Chondrocyte (in vitro differentiated cells): Measurements from ENCODE around the gene RAC2. TPM values are rescaled to one million over a fixed set of nuclear protein-coding genes. Genes with fewer than 3 reads are reported as not detected.
A peak's percentile ranks its signal among the peaks of the same experiment; 100 is the strongest.

Experiments
- DNase-seq: peaks from one replicate; pipeline ENCODE4 v3.0.0; 2021; ENCODE audit warnings: mixed read lengths, low spot score
- H3K27ac Mint-ChIP-seq: one replicate; pipeline ENCODE4 v1.8.0; 2021; ENCODE audit warnings: mild to moderate bottlenecking, moderate library complexity, mixed read lengths; ENCODE audit not compliant: unreplicated experiment
- H3K27me3 Mint-ChIP-seq: 2 replicates; pipeline ENCODE4 v1.8.0; 2021; ENCODE audit warnings: low read depth, mixed read lengths
- H3K36me3 Mint-ChIP-seq: 2 replicates; pipeline ENCODE4 v1.8.0; 2021; ENCODE audit warnings: low read depth, mixed read lengths
- H3K4me1 Mint-ChIP-seq: 2 replicates; pipeline ENCODE4 v1.8.0; 2021; ENCODE audit warnings: low read depth, mild to moderate bottlenecking, mixed read lengths
- H3K4me3 Mint-ChIP-seq: one replicate; pipeline ENCODE4 v1.8.0; 2021; ENCODE audit warnings: mild to moderate bottlenecking, moderate library complexity, mixed read lengths; ENCODE audit not compliant: unreplicated experiment
- H3K9me3 Mint-ChIP-seq: 2 replicates; pipeline ENCODE4 v1.8.0; 2021; ENCODE audit warnings: low read depth, mixed read lengths
- total RNA-seq: library from RNA; stranded (reverse); gene quantifications from 3 replicates; pipeline ENCODE4 v1.2.1, GENCODE V29; 2021
- TF ChIP-seq, protein P1 (sequence below): fragments of 200-600 bp; sonication (generic); IDR thresholded peaks from 2 replicates; pipeline ENCODE4 v1.5.0; 2021; ENCODE audit warnings: antibody characterized with exemption, mild to moderate bottlenecking, moderate library complexity

The RAC2 gene
- total RNA-seq, 1 donor from 2014 or later = 0.20 TPM

GRCh38 chr22:37183432-37184379 is 60.4 kb downstream of the RAC2 start:
- Mint-ChIP-seq H3K27me3 (no peaks in the 10 kb centered on the region), H3K9me3 (no peaks in the 10 kb centered on the region), H3K4me1 (peaks cover 29% of the 10 kb centered on the region), H3K27ac (peak overlapping the region; percentile 36), H3K36me3 (peaks cover 2% of the 10 kb centered on the region), H3K4me3 (no peak overlapping the region)
- peak; percentile 63 for DNase-seq
- TF ChIP-seq, protein P1, sequence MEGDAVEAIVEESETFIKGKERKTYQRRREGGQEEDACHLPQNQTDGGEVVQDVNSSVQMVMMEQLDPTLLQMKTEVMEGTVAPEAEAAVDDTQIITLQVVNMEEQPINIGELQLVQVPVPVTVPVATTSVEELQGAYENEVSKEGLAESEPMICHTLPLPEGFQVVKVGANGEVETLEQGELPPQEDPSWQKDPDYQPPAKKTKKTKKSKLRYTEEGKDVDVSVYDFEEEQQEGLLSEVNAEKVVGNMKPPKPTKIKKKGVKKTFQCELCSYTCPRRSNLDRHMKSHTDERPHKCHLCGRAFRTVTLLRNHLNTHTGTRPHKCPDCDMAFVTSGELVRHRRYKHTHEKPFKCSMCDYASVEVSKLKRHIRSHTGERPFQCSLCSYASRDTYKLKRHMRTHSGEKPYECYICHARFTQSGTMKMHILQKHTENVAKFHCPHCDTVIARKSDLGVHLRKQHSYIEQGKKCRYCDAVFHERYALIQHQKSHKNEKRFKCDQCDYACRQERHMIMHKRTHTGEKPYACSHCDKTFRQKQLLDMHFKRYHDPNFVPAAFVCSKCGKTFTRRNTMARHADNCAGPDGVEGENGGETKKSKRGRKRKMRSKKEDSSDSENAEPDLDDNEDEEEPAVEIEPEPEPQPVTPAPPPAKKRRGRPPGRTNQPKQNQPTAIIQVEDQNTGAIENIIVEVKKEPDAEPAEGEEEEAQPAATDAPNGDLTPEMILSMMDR = no peak

- H3K27me3 Mint-ChIP-seq = no peaks in the 10 kb centered on the region
- TF ChIP-seq, protein P1 = no peak
- H3K4me3 Mint-ChIP-seq = no peak overlapping the region
- peaks cover 29% of the 10 kb centered on the region for H3K4me1 Mint-ChIP-seq
- DNase-seq = peak; percentile 48
- no peak overlapping the region for H3K27ac Mint-ChIP-seq
- H3K9me3 Mint-ChIP-seq = no peaks in the 10 kb centered on the region
- H3K36me3 Mint-ChIP-seq = peaks cover 2% of the 10 kb centered on the region
Observed at GRCh38 chr22:37182949-37183245, 61.2 kb downstream of the RAC2 start.

DNA sequence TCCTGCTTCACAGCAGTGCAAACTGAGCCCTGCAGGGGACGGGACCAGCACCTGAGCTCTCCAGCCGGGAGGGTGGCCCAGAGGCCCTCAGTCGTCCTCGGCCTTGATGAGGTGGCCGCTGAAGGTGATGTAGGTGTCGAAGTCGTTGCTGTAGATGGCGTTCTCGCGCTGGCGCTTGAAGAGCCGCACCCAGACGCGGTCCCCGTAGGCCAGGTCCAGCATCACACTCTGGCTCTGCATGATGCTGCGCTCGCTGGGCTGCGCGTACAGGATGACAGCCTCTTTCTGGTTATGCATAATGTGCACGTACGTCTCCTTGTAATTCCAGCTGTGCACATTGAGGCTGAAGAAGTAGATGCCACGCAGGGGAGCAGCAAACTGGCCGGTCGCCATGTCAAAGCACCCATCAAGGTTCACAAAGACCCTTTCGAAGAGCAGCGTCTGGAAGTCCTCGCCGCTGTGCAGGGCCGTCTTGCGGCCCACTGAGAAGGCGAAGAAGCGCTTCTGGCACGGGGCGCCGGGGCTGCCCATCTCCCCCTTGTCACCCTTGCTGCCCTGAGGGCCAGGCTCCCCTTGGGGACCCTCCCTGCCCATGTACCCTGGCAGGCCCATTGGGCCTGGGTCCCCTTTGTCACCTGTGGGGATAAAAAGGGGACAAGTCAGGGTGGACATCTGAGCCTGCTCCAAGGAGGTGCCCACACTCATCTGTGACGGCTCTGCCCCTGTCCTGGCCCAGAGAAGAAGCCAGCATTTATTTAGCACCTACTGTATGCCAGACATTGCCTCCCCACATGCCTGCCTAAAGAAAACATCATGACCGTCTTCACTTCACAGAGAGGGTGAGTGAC is 61.7 kb downstream of the RAC2 start:
- Mint-ChIP-seq H3K27me3 (no peaks in the 10 kb centered on the region), H3K9me3 (no peaks in the 10 kb centered on the region), H3K4me1 (peaks cover 29% of the 10 kb centered on the region), H3K36me3 (peaks cover 2% of the 10 kb centered on the region), H3K27ac (no peak overlapping the region), H3K4me3 (no peak overlapping the region)
- TF ChIP-seq, protein P1 = no peak
- peak; percentile 72 for DNase-seq

DNA sequence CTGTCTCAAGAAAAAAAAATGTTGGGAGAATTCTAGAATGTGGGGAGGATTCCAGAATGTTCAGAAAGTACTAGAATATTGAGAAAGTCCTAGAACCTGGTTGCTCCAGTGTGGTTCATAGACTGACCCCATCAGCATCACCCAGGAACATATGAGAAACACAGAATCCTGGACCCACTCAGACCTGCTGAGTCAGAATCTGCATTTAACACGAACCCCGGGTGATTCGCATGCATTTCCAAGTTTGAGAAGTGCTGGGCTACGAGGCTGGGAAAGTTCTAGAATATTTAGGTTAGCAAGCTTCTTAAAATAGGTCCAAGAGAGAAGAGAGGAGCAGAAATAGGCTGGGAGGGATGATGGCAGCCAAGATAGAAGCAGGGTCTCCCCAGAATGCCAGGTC is 62.4 kb downstream of the RAC2 start:
- Mint-ChIP-seq H3K4me3 (no peak overlapping the region), H3K27me3 (no peaks in the 10 kb centered on the region), H3K4me1 (peaks cover 32% of the 10 kb centered on the region), H3K36me3 (peaks cover 2% of the 10 kb centered on the region), H3K27ac (no peak overlapping the region), H3K9me3 (no peaks in the 10 kb centered on the region)
- TF ChIP-seq, protein P1 = no peak
- DNase-seq = no peak

DNA sequence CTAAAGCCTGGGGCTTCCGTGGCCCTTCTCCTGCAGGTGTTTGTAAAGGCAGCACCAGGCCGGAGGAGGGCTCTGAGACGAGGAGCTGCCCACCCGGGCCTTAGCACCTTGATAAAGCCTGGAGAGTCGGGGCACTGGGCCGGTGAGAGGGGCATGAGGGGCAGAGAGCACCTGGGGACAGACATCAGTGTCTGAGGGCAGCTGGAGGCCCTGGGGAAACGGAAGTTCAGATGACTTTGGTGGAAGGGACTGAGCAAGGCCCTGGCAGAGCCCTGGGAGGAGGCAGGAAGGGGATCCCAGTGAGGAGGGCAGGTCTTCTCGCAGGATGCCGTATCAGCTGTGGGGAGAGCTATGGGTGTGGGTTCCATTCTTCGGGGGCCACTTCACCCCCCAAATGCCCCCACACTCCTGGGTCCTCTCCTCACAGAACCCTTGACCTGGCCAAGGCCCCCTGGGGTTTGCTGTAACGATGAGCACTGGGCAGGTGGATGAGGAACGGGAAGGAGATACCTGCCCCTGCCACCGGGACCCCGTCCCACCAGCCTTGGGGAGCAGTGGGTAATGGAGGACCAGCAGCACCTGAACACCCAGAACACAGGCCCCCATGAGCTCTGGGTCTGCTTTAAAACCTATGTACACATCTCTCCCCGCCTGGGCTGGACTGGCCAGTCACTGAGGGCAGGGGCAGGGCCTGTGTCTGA is 63.4 kb downstream of the RAC2 start:
- Mint-ChIP-seq H3K9me3 (no peaks in the 10 kb centered on the region), H3K36me3 (peaks cover 2% of the 10 kb centered on the region), H3K4me3 (no peak overlapping the region), H3K27me3 (no peaks in the 10 kb centered on the region), H3K27ac (no peak overlapping the region), H3K4me1 (peaks cover 35% of the 10 kb centered on the region)
- TF ChIP-seq, protein P1 = no peak
- DNase-seq = peak; percentile 87
